Measurements from ENCODE around the gene ITGBL1. TPM values are rescaled to one million over a fixed set of nuclear protein-coding genes. Genes with fewer than 3 reads are reported as not detected.

The ITGBL1 gene
- total RNA-seq, 1 experiment from 2014 or later = 0.22 TPM

DNA sequence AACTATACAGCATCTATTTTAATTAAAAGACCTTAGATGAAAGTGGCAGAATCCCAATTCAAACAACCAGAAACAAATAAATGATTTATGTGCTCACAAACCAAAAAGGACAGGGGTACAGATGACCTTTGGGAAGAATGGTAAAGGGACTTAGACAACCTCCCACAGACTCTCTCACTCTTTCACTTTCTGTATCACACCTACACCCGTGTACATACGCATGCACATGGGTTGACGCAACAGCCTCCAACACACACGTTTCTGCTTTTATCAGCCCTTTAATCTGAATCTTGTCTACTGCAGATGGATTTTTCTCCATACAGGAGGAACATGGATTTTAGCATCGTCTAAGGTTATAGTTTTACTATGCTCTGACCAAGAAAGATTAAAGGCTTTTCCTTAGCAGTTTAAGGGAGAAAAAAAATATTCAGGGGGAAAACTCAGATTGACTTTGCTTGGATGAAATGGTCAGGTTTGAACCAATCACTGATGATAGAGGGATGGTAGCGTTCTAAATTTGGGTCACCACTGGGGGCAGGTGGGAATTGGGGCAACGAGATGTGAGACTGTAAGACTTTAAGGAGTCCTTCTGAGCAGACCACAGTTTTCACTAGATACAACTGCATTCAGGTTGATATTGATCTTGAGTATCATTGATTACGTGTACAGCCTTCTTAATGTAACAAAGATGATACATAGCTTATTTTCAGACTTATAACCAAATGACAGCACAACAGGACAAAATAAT is 166.1 kb downstream of the ITGBL1 start:
- TF ChIP-seq CREB1 (CRISPR knock-in tag; IDR thresholded peaks at IDR 0.05) (no peak), ATF1 (CRISPR knock-in tag; IDR thresholded peaks at IDR 0.05) (no peak), SMAD4 (CRISPR knock-in tag; IDR thresholded peaks at IDR 0.05) (no peak), NFYB (CRISPR knock-in tag; conservative IDR thresholded peaks at IDR 0.05; ENCODE audit: low read depth) (no peak), FOXK1 (CRISPR knock-in tag; IDR thresholded peaks at IDR 0.05) (no peak), PRRX2 (CRISPR knock-in tag; IDR thresholded peaks at IDR 0.05) (no peak), ZNF671 (CRISPR knock-in tag; IDR thresholded peaks at IDR 0.05) (no peak), FOXJ3 (CRISPR knock-in tag; IDR thresholded peaks at IDR 0.05; ENCODE audit: borderline replicate concordance) (no peak)
- TF ChIP-seq, protein P1, sequence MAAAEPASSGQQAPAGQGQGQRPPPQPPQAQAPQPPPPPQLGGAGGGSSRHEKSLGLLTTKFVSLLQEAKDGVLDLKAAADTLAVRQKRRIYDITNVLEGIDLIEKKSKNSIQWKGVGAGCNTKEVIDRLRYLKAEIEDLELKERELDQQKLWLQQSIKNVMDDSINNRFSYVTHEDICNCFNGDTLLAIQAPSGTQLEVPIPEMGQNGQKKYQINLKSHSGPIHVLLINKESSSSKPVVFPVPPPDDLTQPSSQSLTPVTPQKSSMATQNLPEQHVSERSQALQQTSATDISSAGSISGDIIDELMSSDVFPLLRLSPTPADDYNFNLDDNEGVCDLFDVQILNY (CRISPR knock-in tag; IDR thresholded peaks at IDR 0.05) = no peak

DNA sequence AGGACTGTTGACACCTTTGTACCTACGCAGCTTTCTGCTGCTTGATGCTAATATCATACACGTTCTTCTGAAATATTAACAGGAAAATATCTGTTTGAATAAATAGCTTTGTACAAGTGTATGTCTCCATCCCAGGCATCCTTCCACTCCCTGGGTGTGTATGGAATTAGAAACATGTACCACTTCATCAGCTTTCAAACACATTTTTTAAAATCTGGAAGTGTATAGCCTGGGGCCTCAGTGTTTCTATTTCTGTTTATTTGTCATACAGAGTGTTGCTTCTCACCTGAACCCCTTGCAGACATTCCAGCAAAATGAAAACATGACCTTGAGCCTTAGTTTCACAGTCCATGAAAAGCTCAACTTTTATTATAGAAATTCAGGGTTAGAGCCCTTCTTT is 168.6 kb downstream of the ITGBL1 start:
- Mint-ChIP-seq H3K27me3 (ENCODE audit: low read depth) (no peaks in the 10 kb centered on the region), H3K4me3 (no peak overlapping the region), H3K4me1 (peaks cover 34% of the 10 kb centered on the region), H3K9me3 (no peaks in the 10 kb centered on the region), H3K36me3 (no peaks in the 10 kb centered on the region), H3K27ac (no peak overlapping the region)
- no peak for ATAC-seq
- DNase-seq (ENCODE audit: low spot score) = no peak
- POLR2A ChIA-PET = no interaction called here
- CTCF ChIA-PET = no interaction called here
- TF ChIP-seq JUN (CRISPR knock-in tag; IDR thresholded peaks at IDR 0.05) (no peak), CBFB (CRISPR knock-in tag; IDR thresholded peaks at IDR 0.05; ENCODE audit: low read depth) (no peak), KAT7 (CRISPR knock-in tag; IDR thresholded peaks at IDR 0.05; ENCODE audit: borderline replicate concordance) (no peak), IRF2 (CRISPR knock-in tag; IDR thresholded peaks at IDR 0.05; ENCODE audit: borderline replicate concordance, low read depth) (no peak), FOXJ3 (CRISPR knock-in tag; IDR thresholded peaks at IDR 0.05; ENCODE audit: borderline replicate concordance) (no peak), GRHL2 (CRISPR knock-in tag; IDR thresholded peaks at IDR 0.05; ENCODE audit: insufficient replicate concordance, severe bottlenecking) (no peak), ESRRA (CRISPR knock-in tag; IDR thresholded peaks at IDR 0.05; ENCODE audit: borderline replicate concordance) (no peak), NFATC4 (CRISPR knock-in tag; IDR thresholded peaks at IDR 0.05) (no peak), SMAD4 (CRISPR knock-in tag; IDR thresholded peaks at IDR 0.05) (no peak)
- TF ChIP-seq, protein P2, sequence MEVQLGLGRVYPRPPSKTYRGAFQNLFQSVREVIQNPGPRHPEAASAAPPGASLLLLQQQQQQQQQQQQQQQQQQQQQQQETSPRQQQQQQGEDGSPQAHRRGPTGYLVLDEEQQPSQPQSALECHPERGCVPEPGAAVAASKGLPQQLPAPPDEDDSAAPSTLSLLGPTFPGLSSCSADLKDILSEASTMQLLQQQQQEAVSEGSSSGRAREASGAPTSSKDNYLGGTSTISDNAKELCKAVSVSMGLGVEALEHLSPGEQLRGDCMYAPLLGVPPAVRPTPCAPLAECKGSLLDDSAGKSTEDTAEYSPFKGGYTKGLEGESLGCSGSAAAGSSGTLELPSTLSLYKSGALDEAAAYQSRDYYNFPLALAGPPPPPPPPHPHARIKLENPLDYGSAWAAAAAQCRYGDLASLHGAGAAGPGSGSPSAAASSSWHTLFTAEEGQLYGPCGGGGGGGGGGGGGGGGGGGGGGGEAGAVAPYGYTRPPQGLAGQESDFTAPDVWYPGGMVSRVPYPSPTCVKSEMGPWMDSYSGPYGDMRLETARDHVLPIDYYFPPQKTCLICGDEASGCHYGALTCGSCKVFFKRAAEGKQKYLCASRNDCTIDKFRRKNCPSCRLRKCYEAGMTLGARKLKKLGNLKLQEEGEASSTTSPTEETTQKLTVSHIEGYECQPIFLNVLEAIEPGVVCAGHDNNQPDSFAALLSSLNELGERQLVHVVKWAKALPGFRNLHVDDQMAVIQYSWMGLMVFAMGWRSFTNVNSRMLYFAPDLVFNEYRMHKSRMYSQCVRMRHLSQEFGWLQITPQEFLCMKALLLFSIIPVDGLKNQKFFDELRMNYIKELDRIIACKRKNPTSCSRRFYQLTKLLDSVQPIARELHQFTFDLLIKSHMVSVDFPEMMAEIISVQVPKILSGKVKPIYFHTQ (CRISPR knock-in tag; IDR thresholded peaks at IDR 0.05) = no peak
- TF ChIP-seq, protein P3, sequence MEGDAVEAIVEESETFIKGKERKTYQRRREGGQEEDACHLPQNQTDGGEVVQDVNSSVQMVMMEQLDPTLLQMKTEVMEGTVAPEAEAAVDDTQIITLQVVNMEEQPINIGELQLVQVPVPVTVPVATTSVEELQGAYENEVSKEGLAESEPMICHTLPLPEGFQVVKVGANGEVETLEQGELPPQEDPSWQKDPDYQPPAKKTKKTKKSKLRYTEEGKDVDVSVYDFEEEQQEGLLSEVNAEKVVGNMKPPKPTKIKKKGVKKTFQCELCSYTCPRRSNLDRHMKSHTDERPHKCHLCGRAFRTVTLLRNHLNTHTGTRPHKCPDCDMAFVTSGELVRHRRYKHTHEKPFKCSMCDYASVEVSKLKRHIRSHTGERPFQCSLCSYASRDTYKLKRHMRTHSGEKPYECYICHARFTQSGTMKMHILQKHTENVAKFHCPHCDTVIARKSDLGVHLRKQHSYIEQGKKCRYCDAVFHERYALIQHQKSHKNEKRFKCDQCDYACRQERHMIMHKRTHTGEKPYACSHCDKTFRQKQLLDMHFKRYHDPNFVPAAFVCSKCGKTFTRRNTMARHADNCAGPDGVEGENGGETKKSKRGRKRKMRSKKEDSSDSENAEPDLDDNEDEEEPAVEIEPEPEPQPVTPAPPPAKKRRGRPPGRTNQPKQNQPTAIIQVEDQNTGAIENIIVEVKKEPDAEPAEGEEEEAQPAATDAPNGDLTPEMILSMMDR (IDR thresholded peaks at IDR 0.05) = no peak
- TF ChIP-seq, protein P4, sequence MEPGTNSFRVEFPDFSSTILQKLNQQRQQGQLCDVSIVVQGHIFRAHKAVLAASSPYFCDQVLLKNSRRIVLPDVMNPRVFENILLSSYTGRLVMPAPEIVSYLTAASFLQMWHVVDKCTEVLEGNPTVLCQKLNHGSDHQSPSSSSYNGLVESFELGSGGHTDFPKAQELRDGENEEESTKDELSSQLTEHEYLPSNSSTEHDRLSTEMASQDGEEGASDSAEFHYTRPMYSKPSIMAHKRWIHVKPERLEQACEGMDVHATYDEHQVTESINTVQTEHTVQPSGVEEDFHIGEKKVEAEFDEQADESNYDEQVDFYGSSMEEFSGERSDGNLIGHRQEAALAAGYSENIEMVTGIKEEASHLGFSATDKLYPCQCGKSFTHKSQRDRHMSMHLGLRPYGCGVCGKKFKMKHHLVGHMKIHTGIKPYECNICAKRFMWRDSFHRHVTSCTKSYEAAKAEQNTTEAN (CRISPR knock-in tag; IDR thresholded peaks at IDR 0.05) = no peak
- TF ChIP-seq, protein P5, sequence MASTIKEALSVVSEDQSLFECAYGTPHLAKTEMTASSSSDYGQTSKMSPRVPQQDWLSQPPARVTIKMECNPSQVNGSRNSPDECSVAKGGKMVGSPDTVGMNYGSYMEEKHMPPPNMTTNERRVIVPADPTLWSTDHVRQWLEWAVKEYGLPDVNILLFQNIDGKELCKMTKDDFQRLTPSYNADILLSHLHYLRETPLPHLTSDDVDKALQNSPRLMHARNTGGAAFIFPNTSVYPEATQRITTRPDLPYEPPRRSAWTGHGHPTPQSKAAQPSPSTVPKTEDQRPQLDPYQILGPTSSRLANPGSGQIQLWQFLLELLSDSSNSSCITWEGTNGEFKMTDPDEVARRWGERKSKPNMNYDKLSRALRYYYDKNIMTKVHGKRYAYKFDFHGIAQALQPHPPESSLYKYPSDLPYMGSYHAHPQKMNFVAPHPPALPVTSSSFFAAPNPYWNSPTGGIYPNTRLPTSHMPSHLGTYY (CRISPR knock-in tag; IDR thresholded peaks at IDR 0.05) = no peak
- TF ChIP-seq, protein P6, sequence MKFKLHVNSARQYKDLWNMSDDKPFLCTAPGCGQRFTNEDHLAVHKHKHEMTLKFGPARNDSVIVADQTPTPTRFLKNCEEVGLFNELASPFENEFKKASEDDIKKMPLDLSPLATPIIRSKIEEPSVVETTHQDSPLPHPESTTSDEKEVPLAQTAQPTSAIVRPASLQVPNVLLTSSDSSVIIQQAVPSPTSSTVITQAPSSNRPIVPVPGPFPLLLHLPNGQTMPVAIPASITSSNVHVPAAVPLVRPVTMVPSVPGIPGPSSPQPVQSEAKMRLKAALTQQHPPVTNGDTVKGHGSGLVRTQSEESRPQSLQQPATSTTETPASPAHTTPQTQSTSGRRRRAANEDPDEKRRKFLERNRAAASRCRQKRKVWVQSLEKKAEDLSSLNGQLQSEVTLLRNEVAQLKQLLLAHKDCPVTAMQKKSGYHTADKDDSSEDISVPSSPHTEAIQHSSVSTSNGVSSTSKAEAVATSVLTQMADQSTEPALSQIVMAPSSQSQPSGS (CRISPR knock-in tag; IDR thresholded peaks at IDR 0.05; ENCODE audit: borderline replicate concordance, low read depth) = no peak
- TF ChIP-seq, protein P7, sequence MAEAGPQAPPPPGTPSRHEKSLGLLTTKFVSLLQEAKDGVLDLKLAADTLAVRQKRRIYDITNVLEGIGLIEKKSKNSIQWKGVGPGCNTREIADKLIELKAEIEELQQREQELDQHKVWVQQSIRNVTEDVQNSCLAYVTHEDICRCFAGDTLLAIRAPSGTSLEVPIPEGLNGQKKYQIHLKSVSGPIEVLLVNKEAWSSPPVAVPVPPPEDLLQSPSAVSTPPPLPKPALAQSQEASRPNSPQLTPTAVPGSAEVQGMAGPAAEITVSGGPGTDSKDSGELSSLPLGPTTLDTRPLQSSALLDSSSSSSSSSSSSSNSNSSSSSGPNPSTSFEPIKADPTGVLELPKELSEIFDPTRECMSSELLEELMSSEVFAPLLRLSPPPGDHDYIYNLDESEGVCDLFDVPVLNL (CRISPR knock-in tag; IDR thresholded peaks at IDR 0.05; ENCODE audit: borderline replicate concordance, low read depth) = no peak

More for the DNA sequence above, 166.1 kb downstream of the ITGBL1 start:
- Mint-ChIP-seq H3K9me3 (no peaks in the 10 kb centered on the region), H3K4me3 (no peak overlapping the region), H3K4me1 (peaks cover 18% of the 10 kb centered on the region), H3K36me3 (no peaks in the 10 kb centered on the region), H3K27me3 (ENCODE audit: low read depth) (no peaks in the 10 kb centered on the region), H3K27ac (no peak overlapping the region)
- no peak for DNase-seq (ENCODE audit: low spot score)
- CTCF ChIA-PET = no interaction called here
- ATAC-seq = no peak
- POLR2A ChIA-PET = no interaction called here
